Neural cell (in vitro differentiated cells): ENCODE data around the gene PLA2G1B. TPM values are rescaled to one million over a fixed set of nuclear protein-coding genes. Genes with fewer than 3 reads are reported as not detected.

Experiments used
- H2AFZ ChIP-seq: fragments of 200-600, 300-800 bp; sonication (generic), shearing (Covaris generic); 2 replicates; pipeline ENCODE4 v1.6.0; 2014; ENCODE audit warnings: low read depth, mild to moderate bottlenecking, antibody characterized with exemption, low read length, moderate library complexity
- H3F3A ChIP-seq: fragments of 200-600 bp; shearing (Covaris generic); 2 replicates; pipeline ENCODE4 v1.6.1; 2016; ENCODE audit warnings: mild to moderate bottlenecking, moderate library complexity, mixed read lengths, antibody characterized with exemption, low read length; ENCODE audit not compliant: insufficient read depth, poor library complexity, severe bottlenecking
- H3K27ac ChIP-seq: fragments of 200-600, 300-800 bp; sonication (generic), shearing (Covaris generic); 2 replicates; pipeline ENCODE4 v1.5.1; 2014; ENCODE audit warnings: mild to moderate bottlenecking, low read length, moderate library complexity
- H3K27me3 ChIP-seq: fragments of 300-800, 200-600 bp; sonication (generic), shearing (Covaris generic); 2 replicates; pipeline ENCODE4 v1.6.0; 2014; ENCODE audit warnings: mild to moderate bottlenecking, low read depth, low read length, moderate library complexity; ENCODE audit not compliant: insufficient read depth
- H3K36me3 ChIP-seq: fragments of 300-800, 200-600 bp; sonication (generic), shearing (Covaris generic); 2 replicates; pipeline ENCODE4 v1.5.1; 2014; ENCODE audit warnings: mild to moderate bottlenecking, antibody characterized with exemption, low read length, moderate library complexity; ENCODE audit not compliant: insufficient read depth
- H3K4me2 ChIP-seq: fragments of 300-800, 200-600 bp; sonication (generic), shearing (Covaris generic); 2 replicates; pipeline ENCODE4 v1.6.0; 2014; ENCODE audit warnings: mild to moderate bottlenecking, low read length
- H3K4me3 ChIP-seq: fragments of 300-800, 200-600 bp; sonication (generic), shearing (Covaris generic); 2 replicates; pipeline ENCODE4 v1.5.1; 2014; ENCODE audit warnings: mild to moderate bottlenecking, low read length, moderate library complexity
- H3K79me2 ChIP-seq: fragments of 200-600 bp; shearing (Covaris generic); replicated peaks from 2 replicates; pipeline ENCODE4 v1.6.0; 2014; ENCODE audit warnings: mild to moderate bottlenecking, low read length, moderate library complexity; ENCODE audit not compliant: insufficient read depth
- H3K9ac ChIP-seq: fragments of 300-800, 200-600 bp; sonication (generic), shearing (Covaris generic); 2 replicates; pipeline ENCODE4 v1.6.1; 2016; ENCODE audit warnings: mild to moderate bottlenecking, low read length, mixed read lengths
- H3K9me2 ChIP-seq: fragments of 200-600 bp; shearing (Covaris generic); 2 replicates; pipeline ENCODE4 v1.6.1; 2016; ENCODE audit warnings: mild to moderate bottlenecking, low read length, mixed read lengths; ENCODE audit not compliant: insufficient read depth
- H3K9me3 ChIP-seq: fragments of 200-600, 300-800 bp; sonication (generic), shearing (Covaris generic); 2 replicates; pipeline ENCODE4 v1.6.1; 2016; ENCODE audit warnings: mild to moderate bottlenecking, mixed run types, low read length, moderate library complexity, mixed read lengths
- H4K20me1 ChIP-seq: fragments of 200-600 bp; shearing (Covaris generic); 2 replicates; pipeline ENCODE4 v1.6.1; 2016; ENCODE audit warnings: mild to moderate bottlenecking, mixed run types; ENCODE audit not compliant: insufficient read depth
- EP300 ChIP-seq: fragments of 450-650 bp; conservative IDR thresholded peaks from 2 replicates; pipeline ENCODE4 v1.6.1; 2014; ENCODE audit warnings: antibody characterized with exemption, mild to moderate bottlenecking, moderate library complexity; ENCODE audit not compliant: poor library complexity, severe bottlenecking
- EZH2 ChIP-seq: fragments of 200-600, 300-800 bp; shearing (Covaris generic), sonication (generic); IDR thresholded peaks from 2 replicates; pipeline ENCODE4 v1.6.1; 2014; ENCODE audit warnings: antibody characterized with exemption, low read length, borderline replicate concordance, mild to moderate bottlenecking; ENCODE audit not compliant: insufficient read depth, poor library complexity, severe bottlenecking
- MXI1 ChIP-seq: fragments of 450-650 bp; conservative IDR thresholded peaks from 2 replicates; pipeline ENCODE4 v1.6.1; 2014; ENCODE audit warnings: antibody characterized with exemption, mild to moderate bottlenecking; ENCODE audit not compliant: poor library complexity, severe bottlenecking
- POLR2AphosphoS5 ChIP-seq: IDR thresholded peaks from 2 replicates; pipeline ENCODE4 v1.6.1; 2012
- RAD21 ChIP-seq: fragments of 450-650 bp; conservative IDR thresholded peaks from 2 replicates; pipeline ENCODE4 v1.6.1; 2014; ENCODE audit warnings: antibody characterized with exemption, mild to moderate bottlenecking, moderate library complexity
- SMC3 ChIP-seq: fragments of 450-650 bp; conservative IDR thresholded peaks from 2 replicates; pipeline ENCODE4 v1.6.1; 2014; ENCODE audit warnings: antibody characterized with exemption, mild to moderate bottlenecking, moderate library complexity; ENCODE audit not compliant: poor library complexity
- TAF1 ChIP-seq: IDR thresholded peaks from 2 replicates; pipeline ENCODE4 v1.6.1; 2012; ENCODE audit warnings: low read depth
- polyA plus RNA-seq: library from polyadenylated mRNA; depleted of rRNA; stranded (reverse); fragments of >200 nt; gene quantifications from 2 replicates; pipeline ENCODE4 v1.2.3, GENCODE V29; 2014
- TF ChIP-seq, protein P1 (sequence below): IDR thresholded peaks from 2 replicates; pipeline ENCODE4 v1.6.1; 2012; ENCODE audit warnings: borderline replicate concordance
- TF ChIP-seq, protein P2 (sequence below): fragments of 450-650 bp; IDR thresholded peaks from 2 replicates; pipeline ENCODE4 v1.5.1; 2014; ENCODE audit warnings: antibody characterized with exemption, mild to moderate bottlenecking, moderate library complexity; ENCODE audit not compliant: poor library complexity, severe bottlenecking

Gene PLA2G1B
- polyA plus RNA-seq, 1 donor from 2014 or later = not detected

DNA sequence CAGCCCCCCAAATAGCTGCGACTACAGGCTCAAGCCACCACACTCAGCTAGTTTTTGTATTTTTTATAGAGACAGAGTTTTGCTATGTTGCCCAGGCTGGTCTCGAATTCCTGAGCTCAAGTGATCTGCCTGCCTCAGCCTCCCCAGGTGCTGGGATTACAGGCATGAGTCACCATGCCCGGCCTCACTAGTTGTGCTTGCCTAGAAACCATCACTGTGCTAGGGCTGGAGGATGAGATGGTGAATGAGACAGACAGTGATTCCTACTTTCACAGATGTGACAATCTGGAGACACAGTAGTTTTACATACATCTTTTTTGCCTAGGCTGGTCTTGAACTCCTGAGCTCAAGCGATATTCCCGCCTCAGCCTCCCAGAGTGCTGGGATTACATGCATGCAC lies 48.8 kb upstream of the PLA2G1B start:
- Histone ChIP-seq H3K9ac (no peak overlapping the region), H3K4me2 (no peak overlapping the region), H3F3A (no peaks in the 10 kb centered on the region), H3K79me2 (no peaks in the 10 kb centered on the region), H3K27me3 (no peaks in the 10 kb centered on the region), H3K9me3 (no peaks in the 10 kb centered on the region), H3K36me3 (no peaks in the 10 kb centered on the region), H3K27ac (no peak overlapping the region), H4K20me1 (no peaks in the 10 kb centered on the region), H3K4me3 (no peak overlapping the region), H2AFZ (no peak overlapping the region), H3K9me2 (no peaks in the 10 kb centered on the region)
- TF ChIP-seq RAD21 = no peak
- TF ChIP-seq, protein P1, sequence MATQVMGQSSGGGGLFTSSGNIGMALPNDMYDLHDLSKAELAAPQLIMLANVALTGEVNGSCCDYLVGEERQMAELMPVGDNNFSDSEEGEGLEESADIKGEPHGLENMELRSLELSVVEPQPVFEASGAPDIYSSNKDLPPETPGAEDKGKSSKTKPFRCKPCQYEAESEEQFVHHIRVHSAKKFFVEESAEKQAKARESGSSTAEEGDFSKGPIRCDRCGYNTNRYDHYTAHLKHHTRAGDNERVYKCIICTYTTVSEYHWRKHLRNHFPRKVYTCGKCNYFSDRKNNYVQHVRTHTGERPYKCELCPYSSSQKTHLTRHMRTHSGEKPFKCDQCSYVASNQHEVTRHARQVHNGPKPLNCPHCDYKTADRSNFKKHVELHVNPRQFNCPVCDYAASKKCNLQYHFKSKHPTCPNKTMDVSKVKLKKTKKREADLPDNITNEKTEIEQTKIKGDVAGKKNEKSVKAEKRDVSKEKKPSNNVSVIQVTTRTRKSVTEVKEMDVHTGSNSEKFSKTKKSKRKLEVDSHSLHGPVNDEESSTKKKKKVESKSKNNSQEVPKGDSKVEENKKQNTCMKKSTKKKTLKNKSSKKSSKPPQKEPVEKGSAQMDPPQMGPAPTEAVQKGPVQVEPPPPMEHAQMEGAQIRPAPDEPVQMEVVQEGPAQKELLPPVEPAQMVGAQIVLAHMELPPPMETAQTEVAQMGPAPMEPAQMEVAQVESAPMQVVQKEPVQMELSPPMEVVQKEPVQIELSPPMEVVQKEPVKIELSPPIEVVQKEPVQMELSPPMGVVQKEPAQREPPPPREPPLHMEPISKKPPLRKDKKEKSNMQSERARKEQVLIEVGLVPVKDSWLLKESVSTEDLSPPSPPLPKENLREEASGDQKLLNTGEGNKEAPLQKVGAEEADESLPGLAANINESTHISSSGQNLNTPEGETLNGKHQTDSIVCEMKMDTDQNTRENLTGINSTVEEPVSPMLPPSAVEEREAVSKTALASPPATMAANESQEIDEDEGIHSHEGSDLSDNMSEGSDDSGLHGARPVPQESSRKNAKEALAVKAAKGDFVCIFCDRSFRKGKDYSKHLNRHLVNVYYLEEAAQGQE = no peak
- no peak for TF ChIP-seq MXI1
- TF ChIP-seq POLR2AphosphoS5 = no peak
- no peak for TF ChIP-seq SMC3
- no peak for TF ChIP-seq TAF1
- no peak for TF ChIP-seq EZH2
- TF ChIP-seq EP300 = no peak
- TF ChIP-seq, protein P2, sequence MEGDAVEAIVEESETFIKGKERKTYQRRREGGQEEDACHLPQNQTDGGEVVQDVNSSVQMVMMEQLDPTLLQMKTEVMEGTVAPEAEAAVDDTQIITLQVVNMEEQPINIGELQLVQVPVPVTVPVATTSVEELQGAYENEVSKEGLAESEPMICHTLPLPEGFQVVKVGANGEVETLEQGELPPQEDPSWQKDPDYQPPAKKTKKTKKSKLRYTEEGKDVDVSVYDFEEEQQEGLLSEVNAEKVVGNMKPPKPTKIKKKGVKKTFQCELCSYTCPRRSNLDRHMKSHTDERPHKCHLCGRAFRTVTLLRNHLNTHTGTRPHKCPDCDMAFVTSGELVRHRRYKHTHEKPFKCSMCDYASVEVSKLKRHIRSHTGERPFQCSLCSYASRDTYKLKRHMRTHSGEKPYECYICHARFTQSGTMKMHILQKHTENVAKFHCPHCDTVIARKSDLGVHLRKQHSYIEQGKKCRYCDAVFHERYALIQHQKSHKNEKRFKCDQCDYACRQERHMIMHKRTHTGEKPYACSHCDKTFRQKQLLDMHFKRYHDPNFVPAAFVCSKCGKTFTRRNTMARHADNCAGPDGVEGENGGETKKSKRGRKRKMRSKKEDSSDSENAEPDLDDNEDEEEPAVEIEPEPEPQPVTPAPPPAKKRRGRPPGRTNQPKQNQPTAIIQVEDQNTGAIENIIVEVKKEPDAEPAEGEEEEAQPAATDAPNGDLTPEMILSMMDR = no peak

DNA sequence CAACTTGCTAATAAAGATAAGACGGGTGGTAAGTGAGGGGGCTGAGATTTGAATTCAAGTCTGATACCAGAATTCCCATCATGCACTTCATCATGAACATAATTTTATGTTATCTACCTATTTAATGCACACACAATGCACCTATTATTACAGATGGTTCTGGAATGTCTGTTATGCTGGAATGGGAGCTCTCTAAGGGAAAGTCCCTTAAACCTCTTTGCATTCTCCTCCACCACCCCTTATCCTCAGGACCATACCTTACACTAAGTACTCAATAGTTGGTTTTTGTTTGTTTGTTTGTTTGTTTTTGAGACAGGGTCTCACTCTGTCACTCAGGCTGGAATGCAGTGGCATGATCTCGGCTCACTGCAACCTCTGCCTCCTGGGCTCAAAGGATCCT lies 48.4 kb upstream of the PLA2G1B start:
- no peaks in the 10 kb centered on the region for H3K27me3 ChIP-seq
- H3K4me2 ChIP-seq = no peak overlapping the region
- H4K20me1 ChIP-seq = no peaks in the 10 kb centered on the region
- no peak overlapping the region for H3K27ac ChIP-seq
- H3K9me2 ChIP-seq = no peaks in the 10 kb centered on the region
- no peaks in the 10 kb centered on the region for H3F3A ChIP-seq
- no peak overlapping the region for H3K9ac ChIP-seq
- no peak overlapping the region for H2AFZ ChIP-seq
- no peaks in the 10 kb centered on the region for H3K9me3 ChIP-seq
- H3K4me3 ChIP-seq = no peak overlapping the region
- no peaks in the 10 kb centered on the region for H3K79me2 ChIP-seq
- H3K36me3 ChIP-seq = no peaks in the 10 kb centered on the region
- TF ChIP-seq SMC3 (no peak), EZH2 (no peak), RAD21 (no peak), POLR2AphosphoS5 (no peak), TAF1 (no peak)
- TF ChIP-seq, protein P1 = no peak
- TF ChIP-seq, protein P2 = no peak
